ENCODE data around the gene RGCC.

The RGCC gene

GRCh38 chr13:41454170-41454569 lies 3.2 kb upstream of the RGCC start:
- DNase-seq (ENCODE audit: low read depth): no peak

GRCh38 chr13:41455725-41456419 lies 1.5 kb upstream of the RGCC start:
- no peak for DNase-seq (ENCODE audit: low read depth)

- DNase-seq (ENCODE audit: low read depth): no peak
These were observed 338 bp downstream of the RGCC start for GRCh38 chr13:41457589-41458186.

GRCh38 chr13:41458187-41458760 lies 924 bp downstream of the RGCC start:
- no peak for DNase-seq (ENCODE audit: low read depth)

- peak; percentile 81 for DNase-seq (ENCODE audit: low read depth)
These were observed 1.5 kb downstream of the RGCC start for GRCh38 chr13:41458761-41459431.

- DNase-seq (ENCODE audit: low read depth): peak; percentile 51
These were observed 2.2 kb downstream of the RGCC start for GRCh38 chr13:41459432-41460073.

GRCh38 chr13:41460074-41460465 lies 2.7 kb downstream of the RGCC start:
- no peak for DNase-seq (ENCODE audit: low read depth)

GRCh38 chr13:41460930-41461329 lies 3.6 kb downstream of the RGCC start:
- DNase-seq (ENCODE audit: low read depth): no peak

- no peak for DNase-seq (ENCODE audit: low read depth)
These were observed 4.3 kb downstream of the RGCC start for GRCh38 chr13:41461527-41462139.

GRCh38 chr13:41462427-41462826 lies 5.1 kb downstream of the RGCC start:
- no peak for DNase-seq (ENCODE audit: low read depth)

GRCh38 chr13:41463838-41464602 lies 6.7 kb downstream of the RGCC start:
- DNase-seq (ENCODE audit: low read depth): no peak

- DNase-seq (ENCODE audit: low read depth): peak; percentile 29
These were observed 8.0 kb downstream of the RGCC start for GRCh38 chr13:41465241-41465847.

- DNase-seq (ENCODE audit: low read depth): no peak
These were observed 8.6 kb downstream of the RGCC start for GRCh38 chr13:41465898-41466320.

GRCh38 chr13:41467425-41467945 lies 10.1 kb downstream of the RGCC start:
- DNase-seq (ENCODE audit: low read depth): no peak

- no peak for DNase-seq (ENCODE audit: low read depth)
These were observed 11.3 kb downstream of the RGCC start for GRCh38 chr13:41468631-41469030.

GRCh38 chr13:41470196-41470595 lies 12.8 kb downstream of the RGCC start:
- no peak for DNase-seq (ENCODE audit: low read depth)

- DNase-seq (ENCODE audit: low read depth): no peak
These were observed 14.4 kb downstream of the RGCC start for GRCh38 chr13:41471785-41472184.

GRCh38 chr13:41487222-41487621 lies 29.9 kb downstream of the RGCC start:
- DNase-seq (ENCODE audit: low read depth): no peak

- no peak for DNase-seq (ENCODE audit: low read depth)
These were observed 30.8 kb downstream of the RGCC start for GRCh38 chr13:41488124-41488523.

- DNase-seq (ENCODE audit: low read depth): no peak
These were observed 33.1 kb downstream of the RGCC start for GRCh38 chr13:41490371-41491015.
